K562 (cell line): ENCODE measurements around the gene HSD3B7. TPM values are rescaled to one million over a fixed set of nuclear protein-coding genes. Genes with fewer than 3 reads are reported as not detected.

Experiments used
- ATAC-seq: fragments of 200-7000 bp; cut with Tn5 transposase; 3 replicates; pipeline ENCODE4 v1.9.1; 2020; ENCODE audit warnings: moderate library complexity
- BruUV-seq: library from RNA; stranded (reverse); fragments of 400-500 nt; replicated peaks from 2 replicates; lab custom pipeline; 2021; lab: Mats Ljungman, UMichigan
- CTCF ChIA-PET: fragments of 300-600 bp; formaldehyde crosslinking; extraction: SDS; loops from one replicate; lab custom pipeline; 2021; ENCODE audit warnings: low intra/inter-chr PET ratio; lab: Yijun Ruan, JAX
- POLR2A ChIA-PET: fragments of 300-600, 350-650 bp; sonication (Branson Sonifier 250); formaldehyde crosslinking; extraction: SDS; loops from one replicate; lab custom pipeline; 2021; ENCODE audit warnings: antibody characterized with exemption, inconsistent platforms; lab: Yijun Ruan, JAX
- DNase-seq, 4 experiments: peaks; one replicate each; pipeline versions ENCODE4 v3.0.0 to v3.0.0-alpha.2; 2011 to 2018; ENCODE audit warnings: low spot score in 3 of 4, mixed read lengths in 3 of 4; ENCODE audit errors: extremely low read depth in 1 of 4
- FAIRE-seq: peaks from 2 replicates; lab custom pipeline; 2011; peaks lifted over from hg19 to GRCh38; lab: Jason Lieb, UNC
- H2AFZ ChIP-seq: 2 replicates; pipeline ENCODE4 v1.6.0; 2011; ENCODE audit warnings: low read depth, low read length, control low read depth, inconsistent platforms
- H3K27ac ChIP-seq: fragments of 200-600 bp; 3 replicates; pipeline ENCODE4 v1.8.0; 2011; ENCODE audit warnings: low read depth, mild to moderate bottlenecking, control low read depth, inconsistent platforms, low read length, moderate library complexity, mixed read lengths; ENCODE audit errors: extremely low read depth
- H3K27me3 ChIP-seq, 2 experiments: fragments of 300-600 bp in 1 of 2; 2 replicates in 1 of 2; 3 replicates in 1 of 2; pipeline versions ENCODE4 v1.6.0 to v1.8.0; 2011; ENCODE audit warnings: inconsistent platforms in 2 of 2, low read length in 2 of 2, mild to moderate bottlenecking in 1 of 2, mixed read lengths in 1 of 2, moderate library complexity in 1 of 2; ENCODE audit not compliant: control insufficient read depth in 2 of 2, insufficient read depth in 2 of 2
- H3K36me3 ChIP-seq: fragments of 300-600 bp; 3 replicates; pipeline ENCODE4 v1.8.0; 2011; ENCODE audit warnings: mild to moderate bottlenecking, low read length, inconsistent platforms; ENCODE audit not compliant: control insufficient read depth, insufficient read depth
- H3K4me1 ChIP-seq, 2 experiments: fragments of 200-600 bp in 1 of 2; replicated peaks in 1 of 2; 2 replicates in 1 of 2; 3 replicates in 1 of 2; pipeline versions ENCODE4 v1.5.1 to v1.8.0; 2011; ENCODE audit warnings: inconsistent platforms in 2 of 2, low read length in 2 of 2, mild to moderate bottlenecking in 1 of 2, mixed read lengths in 1 of 2, moderate library complexity in 1 of 2; ENCODE audit not compliant: control insufficient read depth in 2 of 2, insufficient read depth in 2 of 2
- H3K4me2 ChIP-seq: 2 replicates; pipeline ENCODE4 v1.6.1; 2011; ENCODE audit warnings: low read length, control low read depth, inconsistent platforms, mixed read lengths; ENCODE audit not compliant: insufficient read depth
- H3K4me3 ChIP-seq: fragments of 200-600 bp; sonication (generic), shearing (Covaris generic); 2 replicates; pipeline ENCODE4 v1.5.1; 2016; ENCODE audit warnings: control low read depth, inconsistent platforms
- H3K79me2 ChIP-seq: fragments of 200-600 bp; 3 replicates; pipeline ENCODE4 v1.8.0; 2011; ENCODE audit warnings: low read length, inconsistent platforms; ENCODE audit not compliant: control insufficient read depth, insufficient read depth
- H3K9ac ChIP-seq, 2 experiments: 2 replicates each; pipeline versions ENCODE4 v1.6.0 to v1.6.1; 2011; ENCODE audit warnings: low read depth in 2 of 2, low read length in 2 of 2, control low read depth in 1 of 2, inconsistent platforms in 1 of 2, mild to moderate bottlenecking in 1 of 2, mixed read lengths in 1 of 2; ENCODE audit not compliant: insufficient read depth in 1 of 2
- H3K9me1 ChIP-seq: one replicate; pipeline ENCODE4 v1.6.0; 2011; ENCODE audit warnings: inconsistent platforms, mild to moderate bottlenecking, low read length, moderate library complexity; ENCODE audit not compliant: control insufficient read depth, insufficient read depth
- H3K9me3 ChIP-seq: replicated peaks from 2 replicates; pipeline ENCODE4 v1.5.1; 2011; ENCODE audit warnings: low read depth, low read length, inconsistent platforms; ENCODE audit not compliant: control insufficient read depth, insufficient read depth
- H4K20me1 ChIP-seq: replicated peaks from 2 replicates; pipeline ENCODE4 v1.6.1; 2011; ENCODE audit warnings: low read length, inconsistent platforms, mixed read lengths; ENCODE audit not compliant: control insufficient read depth, insufficient read depth
- BCOR ChIP-seq: fragments of 450-650 bp; IDR thresholded peaks from 2 replicates; pipeline ENCODE4 v1.6.1; 2016
- FOXP1 ChIP-seq: sonication (generic); formaldehyde crosslinking; IDR thresholded peaks from 2 replicates; pipeline ENCODE4 v1.8.0; 2022; ENCODE audit warnings: mild to moderate bottlenecking, missing genetic modification reagents
- GTF3C2 ChIP-seq: IDR thresholded peaks from 3 replicates; pipeline ENCODE4 v1.6.1; 2011; ENCODE audit warnings: borderline replicate concordance, mild to moderate bottlenecking, moderate library complexity; ENCODE audit not compliant: insufficient read length; ENCODE audit errors: extremely low read depth
- LCOR ChIP-seq: sonication (generic); formaldehyde crosslinking; IDR thresholded peaks from 2 replicates; pipeline ENCODE4 v1.8.0; 2022; ENCODE audit warnings: mild to moderate bottlenecking, missing genetic modification reagents
- MCM2 ChIP-seq: fragments of 450-650 bp; IDR thresholded peaks from 2 replicates; pipeline ENCODE4 v1.6.1; 2017; ENCODE audit warnings: low read depth, mild to moderate bottlenecking
- NR4A1 ChIP-seq, 2 experiments: fragments of 250-450 bp in 1 of 2; fragments of 450-650 bp in 1 of 2; sonication (Bioruptor Pico) in 1 of 2; IDR thresholded peaks; 2 replicates each; pipeline versions ENCODE4 v1.4.0 to v1.6.1; 2016 to 2020; ENCODE audit warnings: mild to moderate bottlenecking in 2 of 2, missing compliant biosample characterization in 1 of 2, missing genetic modification characterization in 1 of 2, moderate library complexity in 1 of 2
- RBM15 ChIP-seq: fragments of 200-400 bp; formaldehyde crosslinking; IDR thresholded peaks from 2 replicates; pipeline ENCODE4 v1.6.1; 2018; ENCODE audit warnings: mild to moderate bottlenecking, low read length, moderate library complexity; ENCODE audit not compliant: insufficient read depth
- TOE1 ChIP-seq, 2 experiments: fragments of 450-650 bp in 1 of 2; sonication (generic) in 1 of 2; formaldehyde crosslinking in 1 of 2; IDR thresholded peaks; 2 replicates each; pipeline versions ENCODE4 v1.7.1 to v1.8.0; 2016 to 2022; ENCODE audit warnings: borderline replicate concordance in 2 of 2, mild to moderate bottlenecking in 2 of 2, antibody characterized with exemption in 1 of 2, inconsistent platforms in 1 of 2, low read depth in 1 of 2, missing genetic modification reagents in 1 of 2, moderate library complexity in 1 of 2
- TSC22D4 ChIP-seq: fragments of 450-650 bp; IDR thresholded peaks from 2 replicates; pipeline ENCODE4 v1.6.1; 2016; ENCODE audit warnings: missing genetic modification characterization, missing biosample characterization, control low read depth
- ZFP30 ChIP-seq: fragments of 250-450 bp; sonication (Bioruptor Pico); IDR thresholded peaks from 2 replicates; pipeline ENCODE4 v1.8.0; 2022; ENCODE audit warnings: moderate library complexity, mild to moderate bottlenecking, inconsistent platforms, borderline replicate concordance
- ZNF518B ChIP-seq: fragments of 250-450 bp; sonication (Bioruptor Pico); IDR thresholded peaks from 2 replicates; pipeline ENCODE4 v1.5.0; 2021; ENCODE audit warnings: mild to moderate bottlenecking, moderate library complexity
- ZNF830 ChIP-seq: fragments of 250-450 bp; sonication (Bioruptor Pico); IDR thresholded peaks from 2 replicates; pipeline ENCODE4 v1.5.0; 2021; ENCODE audit warnings: mild to moderate bottlenecking
- WGBS: fragments of 100-300 bp; shearing (Covaris generic); methylation state at CpG from one replicate; pipeline ENCODE4 v1.1.6; 2016; ENCODE audit warnings: low coverage, mixed read lengths; ENCODE audit not compliant: insufficient coverage; ENCODE audit errors: missing lambda C conversion rate; 5-methylcytosine and 5-hydroxymethylcytosine counted together
- in situ Hi-C: fragments of 300-500 bp; cut with MboI; formaldehyde crosslinking; loops from 4 replicates; pipeline ENCODE4 v1.15.0; 2018; ENCODE audit warnings: inconsistent platforms, mixed read lengths
- intact Hi-C: fragments of 100-400 bp; cut with micrococcal nuclease; formaldehyde crosslinking; loops from 2 replicates; pipeline ENCODE4 v1.14.2; 2022
- polyA plus RNA-seq, 8 experiments: library from polyadenylated mRNA; depleted of rRNA in 4 of 8; stranded (reverse) in 5 of 8; unstranded in 3 of 8; fragments of >200 nt; fragmentation: Nextera tagmentation in 2 of 8; fragmentation: Illumina TruSeq in 1 of 8; extraction: Ambion mirVana in 2 of 8; extraction: Trizol in 1 of 8; gene quantifications; 2 replicates each; pipeline versions ENCODE4 v1.2.1 to v1.2.3, GENCODE V29; 2011 to 2014; ENCODE audit warnings: inconsistent platforms in 1 of 8, missing spikeins in 1 of 8
- total RNA-seq, 7 experiments: library from RNA; depleted of rRNA in 6 of 7; stranded (reverse); fragments of >200 nt in 6 of 7; fragmentation: Illumina TruSeq in 2 of 7; extraction: Trizol in 2 of 7; gene quantifications; 2 replicates each; pipeline versions ENCODE4 v1.2.1 to v1.2.3, GENCODE V29; 2011 to 2021; ENCODE audit warnings: low replicate concordance in 1 of 7

HSD3B7 gene
- total and polyA plus RNA-seq, 9 of the 15 experiments (the other 6 are each of a cell fraction or from before 2014, with no cell fraction given): 5.4 to 49.1 (median 23.0) TPM

GRCh38 chr16:30957456-30958174 is 27.4 kb upstream of the HSD3B7 start, which contains the start of gene SETD1A:
TSS of gene SETD1A (plus strand) at chr16:30957754. CDS start at chr16:30958732, 978 bp downstream.
- POLR2A ChIA-PET: interaction anchor here (0.5 to 0.8 kb wide), 5 partner anchors 28 to 904 kb away, joined by 3 read pairs; no protein-coding TSS in a partner anchor
- FAIRE-seq: no peak
- Histone ChIP-seq H2AFZ (peak within 1 kb of the TSS; percentile 98), H3K4me1 (peaks cover 27 to 35% of the 10 kb centered on the region in 2 experiments; a peak in 4 of 5 replicates), H3K27ac (peak within 1 kb of the TSS; percentile 99), H3K9ac (peak within 1 kb of the TSS; percentile 100), H3K9me1 (peaks cover 4% of the 10 kb centered on the region), H3K4me2 (peak within 1 kb of the TSS; percentile 95), H3K36me3 (peaks cover 47% of the 10 kb centered on the region), H3K27me3 (no peaks in the 10 kb centered on the region), H4K20me1 (peaks cover 6% of the 10 kb centered on the region), H3K79me2 (peaks cover 35% of the 10 kb centered on the region), H3K9me3 (no peaks in the 10 kb centered on the region), H3K4me3 (peak within 1 kb of the TSS; percentile 96)
- intact Hi-C loops: loop anchor here (10.0 kb wide), 2 partner anchors 137 to 497 kb away; partner anchors contain the start of genes ARMC5 and VKORC1
- WGBS: under 1% methylated on average over 60 of the region's 85 CpGs
- CTCF ChIA-PET: no interaction called here
- DNase-seq: peak; percentile 77 to 97 (median 89)
- in situ Hi-C loops: loop anchor here (10.0 to 25.0 kb wide), 2 partner anchors 737 to 905 kb away; partner anchors contain the start of gene ZNF267
- peak; percentile 89 for ATAC-seq
- BruUV-seq: no TSS peak
- no peak for TF ChIP-seq TSC22D4 (tag)
- TF ChIP-seq ZFP30 (CRISPR knock-in tag): no peak
- no peak for TF ChIP-seq MCM2
- no peak for TF ChIP-seq BCOR
- TF ChIP-seq ZNF830: no peak
- TF ChIP-seq RBM15: no peak
- peak; percentile 92; the same call in 1 of the 2 replicates for TF ChIP-seq LCOR (CRISPR knock-in tag)
- TF ChIP-seq GTF3C2: no peak
- 0 out of 2 replicates have a peak, but pooled peaks have one; percentile 34 for TF ChIP-seq NR4A1 (CRISPR knock-in tag; IDR thresholded peaks at IDR 0.05)
- TF ChIP-seq NR4A1 (tag; IDR thresholded peaks at IDR 0.05): no peak
- peak; percentile 40; the same call in 1 of the 2 replicates for TF ChIP-seq FOXP1 (CRISPR knock-in tag)
- TF ChIP-seq TOE1 (IDR thresholded peaks at IDR 0.05; ENCODE audit: borderline replicate concordance): peak; percentile 99
- no peak for TF ChIP-seq TOE1 (CRISPR knock-in tag; IDR thresholded peaks at IDR 0.05; ENCODE audit: borderline replicate concordance, low read depth)
- no peak for TF ChIP-seq ZNF518B (CRISPR knock-in tag)
